Transverse colon (tissue), 4 donors: Measurements from ENCODE around the gene LILRB3.

Experiments used
- CTCF ChIP-seq, 5 experiments: fragments of 200-600 bp in 3 of 5; fragments of 450-650 bp in 2 of 5; sonication (generic) in 3 of 5; IDR thresholded peaks; 1 replicate in 2 of 5; 2 replicates in 3 of 5; pipeline ENCODE4 v1.5.1; 2016 to 2017; ENCODE audit warnings: antibody characterized with exemption in 5 of 5, inconsistent platforms in 3 of 5, mild to moderate bottlenecking in 2 of 5, moderate library complexity in 1 of 5
- EP300 ChIP-seq: sonication (generic); formaldehyde crosslinking; IDR thresholded peaks from one replicate; pipeline ENCODE4 v1.6.1; 2017; ENCODE audit warnings: antibody characterized with exemption, low read depth
- POLR2A ChIP-seq: fragments of 450-650 bp; IDR thresholded peaks from one replicate; pipeline ENCODE4 v1.6.1; 2016; ENCODE audit warnings: antibody characterized with exemption, mild to moderate bottlenecking, moderate library complexity
- POLR2AphosphoS5 ChIP-seq, 3 donors: sonication (generic); formaldehyde crosslinking; IDR thresholded peaks; one replicate each; pipeline ENCODE4 v1.6.1; 2016; ENCODE audit warnings: antibody characterized with exemption in 3 of 3

- TF ChIP-seq EP300: no peak
- no peak for TF ChIP-seq CTCF (IDR thresholded peaks at IDR 0.05)
- TF ChIP-seq POLR2A: no peak
- no peak for TF ChIP-seq POLR2AphosphoS5 (IDR thresholded peaks at IDR 0.05)
These were observed 20.8 kb downstream of the LILRB3 start for GRCh38 chr19:54201980-54202379.
